Uterus (tissue), 2 donors: Measurements from ENCODE around the gene MRPL36.

ENCODE experiments used
- POLR2A ChIP-seq, 2 donors: fragments of 450-650 bp; IDR thresholded peaks; one replicate each; pipeline ENCODE4 v1.6.1; 2016; ENCODE audit warnings: antibody characterized with exemption in 2 of 2, mild to moderate bottlenecking in 1 of 2, moderate library complexity in 1 of 2
- TF ChIP-seq, protein P1 (sequence below), 4 experiments: fragments of 200-600 bp in 2 of 4; fragments of 450-650 bp in 2 of 4; sonication (generic) in 2 of 4; IDR thresholded peaks; one replicate each; pipeline ENCODE4 v1.5.1; 2016 to 2019; ENCODE audit warnings: antibody characterized with exemption in 4 of 4, mild to moderate bottlenecking in 2 of 4, moderate library complexity in 1 of 4

DNA sequence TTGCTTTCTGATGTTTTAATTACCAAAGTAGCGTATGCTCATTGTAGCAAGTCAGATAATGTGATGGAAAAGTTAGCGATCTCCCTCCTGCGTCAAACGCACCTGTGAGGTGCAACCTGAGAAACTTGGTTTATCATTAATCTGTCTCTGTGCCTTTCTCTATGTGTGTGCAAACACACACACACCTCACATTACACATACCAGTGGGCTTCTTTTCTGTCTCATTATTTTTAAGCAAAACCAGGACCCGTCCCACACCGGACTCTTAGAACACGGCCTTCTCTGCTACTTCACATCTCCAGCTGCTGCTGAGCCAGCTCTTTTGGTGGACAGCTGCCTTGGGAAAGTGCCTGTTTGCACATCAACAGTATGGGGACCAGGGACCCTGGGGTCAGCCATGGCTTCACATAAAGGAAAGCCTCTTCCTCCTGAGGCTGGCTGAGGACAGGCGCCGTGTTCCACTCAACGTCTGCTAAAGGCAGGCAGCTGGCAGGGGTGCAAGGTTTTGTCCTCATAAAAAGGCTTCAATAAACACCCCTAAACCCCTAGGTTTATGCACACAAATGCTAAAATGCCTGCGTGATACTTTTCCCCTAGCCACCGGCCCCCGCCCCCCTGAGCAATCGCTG lies 44.2 kb downstream of the MRPL36 start:
- TF ChIP-seq, protein P1, sequence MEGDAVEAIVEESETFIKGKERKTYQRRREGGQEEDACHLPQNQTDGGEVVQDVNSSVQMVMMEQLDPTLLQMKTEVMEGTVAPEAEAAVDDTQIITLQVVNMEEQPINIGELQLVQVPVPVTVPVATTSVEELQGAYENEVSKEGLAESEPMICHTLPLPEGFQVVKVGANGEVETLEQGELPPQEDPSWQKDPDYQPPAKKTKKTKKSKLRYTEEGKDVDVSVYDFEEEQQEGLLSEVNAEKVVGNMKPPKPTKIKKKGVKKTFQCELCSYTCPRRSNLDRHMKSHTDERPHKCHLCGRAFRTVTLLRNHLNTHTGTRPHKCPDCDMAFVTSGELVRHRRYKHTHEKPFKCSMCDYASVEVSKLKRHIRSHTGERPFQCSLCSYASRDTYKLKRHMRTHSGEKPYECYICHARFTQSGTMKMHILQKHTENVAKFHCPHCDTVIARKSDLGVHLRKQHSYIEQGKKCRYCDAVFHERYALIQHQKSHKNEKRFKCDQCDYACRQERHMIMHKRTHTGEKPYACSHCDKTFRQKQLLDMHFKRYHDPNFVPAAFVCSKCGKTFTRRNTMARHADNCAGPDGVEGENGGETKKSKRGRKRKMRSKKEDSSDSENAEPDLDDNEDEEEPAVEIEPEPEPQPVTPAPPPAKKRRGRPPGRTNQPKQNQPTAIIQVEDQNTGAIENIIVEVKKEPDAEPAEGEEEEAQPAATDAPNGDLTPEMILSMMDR (IDR thresholded peaks at IDR 0.05), result no peak
- TF ChIP-seq POLR2A (IDR thresholded peaks at IDR 0.05), result no peak
